HG03354 (cell line): ENCODE measurements around the gene ACAT2.
"Not testable (repeated sequence)": the region's sequence is repeated elsewhere in the genome, so short reads cannot be mapped to it uniquely, and the experiment has no call there.

Experiments
- ATAC-seq: cut with Tn5 transposase; IDR thresholded peaks from one replicate; pipeline ENCODE4 v1.9.1; 2021; ENCODE audit warnings: mild to moderate bottlenecking; ENCODE audit not compliant: unreplicated experiment, poor library complexity, severe bottlenecking

The ACAT2 gene

DNA sequence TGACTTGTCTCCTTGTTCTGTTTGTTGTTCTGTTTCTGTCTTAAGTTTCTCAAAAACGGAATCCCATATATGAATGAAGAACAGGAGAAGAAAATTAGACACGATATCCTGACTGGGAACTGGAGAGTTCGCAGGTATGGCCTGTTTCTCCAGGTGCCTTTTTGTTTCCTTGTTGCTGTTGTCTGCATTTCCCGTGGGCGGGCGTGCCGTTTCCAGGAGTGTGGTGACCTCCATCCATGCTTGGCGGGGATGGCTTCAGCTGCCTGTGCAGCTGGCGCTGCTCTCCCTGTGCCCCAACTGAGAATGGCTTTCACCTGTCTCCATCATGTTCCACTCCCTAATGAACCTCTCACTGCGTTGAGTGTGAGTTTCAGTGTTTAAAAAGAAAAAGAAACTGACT is 42.7 kb downstream of the ACAT2 start:
- no peak for ATAC-seq

DNA sequence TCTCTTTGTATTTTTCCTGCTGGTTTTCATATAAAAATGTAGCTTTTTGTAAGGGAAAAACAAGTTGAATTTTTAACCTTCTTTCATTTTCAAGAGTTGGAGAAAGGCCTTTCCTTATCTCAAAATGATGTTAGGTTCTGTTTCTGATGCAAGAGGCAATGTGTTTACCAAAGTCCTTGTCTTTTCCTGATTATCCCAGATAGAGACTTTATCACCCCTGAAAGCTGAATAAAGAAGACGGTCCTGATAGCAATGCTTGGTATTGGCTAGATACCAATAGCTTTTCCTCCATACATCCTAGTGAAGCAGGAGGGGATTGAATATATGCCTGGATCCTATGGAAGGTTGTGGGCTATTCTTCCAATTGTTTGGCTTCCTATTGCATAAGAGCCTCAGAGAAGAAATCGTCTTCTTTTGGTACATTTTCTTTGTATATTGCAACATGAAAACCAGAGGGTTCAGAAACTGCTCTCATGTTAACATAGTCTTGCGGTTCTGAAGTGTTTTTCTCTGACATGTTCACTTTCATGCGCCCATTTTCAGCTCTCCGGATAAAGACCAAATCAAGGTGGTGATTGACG is 43.7 kb downstream of the ACAT2 start:
- no peak for ATAC-seq

DNA sequence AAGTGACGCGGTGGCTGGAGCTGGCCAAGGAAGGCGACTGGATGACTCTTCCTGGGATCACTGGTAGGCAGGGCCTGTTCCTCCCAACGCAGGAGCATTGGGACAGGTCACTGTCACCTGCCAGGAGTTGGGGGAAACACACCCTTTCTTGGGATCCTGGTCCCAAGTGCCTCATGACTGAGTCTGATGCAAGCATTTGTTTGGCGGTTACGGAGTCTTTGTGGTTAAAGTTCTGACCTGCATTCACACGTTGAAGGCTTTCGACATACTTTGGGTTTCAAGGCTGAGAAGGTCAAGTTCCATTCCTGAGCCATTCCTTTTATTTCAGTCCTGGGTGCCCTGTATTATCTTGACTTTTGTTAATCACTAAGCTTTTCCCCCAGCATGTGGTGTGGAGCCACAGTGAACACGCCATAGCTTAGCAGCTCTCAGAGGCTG is 44.2 kb downstream of the ACAT2 start:
- ATAC-seq: no peak

DNA sequence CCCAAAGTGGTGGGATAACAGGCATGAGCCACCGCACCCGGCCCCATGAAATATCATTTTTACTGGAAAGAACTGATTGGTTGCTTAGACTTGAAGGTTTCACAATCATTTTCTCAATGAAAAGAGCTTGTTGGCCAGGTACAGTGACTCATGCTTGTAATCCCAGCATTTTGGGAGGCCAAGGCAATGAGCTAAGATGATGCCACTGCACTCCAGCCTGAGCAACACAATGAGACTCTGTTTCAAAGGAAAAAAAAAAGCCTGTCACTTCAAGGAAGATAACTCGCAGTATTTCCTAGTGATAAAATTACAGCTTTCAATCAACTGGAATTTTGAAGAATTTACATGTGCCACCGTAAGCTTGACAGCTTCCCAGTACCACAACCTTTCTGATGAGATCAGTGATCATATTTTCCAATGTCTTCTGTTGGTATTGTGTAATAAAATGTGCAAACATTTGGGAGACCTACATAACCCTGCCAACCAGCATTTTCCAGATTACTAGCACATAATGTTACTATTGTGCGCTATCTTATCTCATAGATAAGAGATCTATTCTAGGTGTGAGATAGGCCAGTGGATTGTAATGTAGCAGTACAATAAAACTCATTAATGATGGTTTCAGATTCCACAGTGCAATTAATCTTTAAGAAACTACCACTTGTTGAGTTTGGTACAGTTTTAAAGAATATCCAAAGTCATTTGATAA is 45.5 kb downstream of the ACAT2 start:
- ATAC-seq: no peak

DNA sequence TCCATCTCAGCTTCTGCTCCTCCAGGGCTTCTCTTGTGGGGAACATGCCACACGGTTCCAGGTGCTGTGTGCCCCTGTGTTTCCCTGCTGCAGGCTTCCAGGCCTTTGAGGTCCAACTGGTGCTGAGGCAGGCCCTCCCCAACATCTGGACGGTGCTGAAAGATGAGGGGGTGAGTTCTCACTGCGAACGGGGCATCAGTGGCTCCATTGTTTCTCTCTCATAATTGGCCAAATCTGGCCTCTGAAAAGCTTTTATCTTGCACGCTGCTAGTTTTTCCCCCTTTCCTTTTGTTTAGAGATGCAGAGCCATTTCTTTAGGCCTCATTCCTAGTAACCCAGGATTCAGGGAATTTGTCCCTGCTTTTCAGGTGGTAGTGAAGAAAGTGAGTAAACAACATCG is 46.8 kb downstream of the ACAT2 start:
- no peak for ATAC-seq

DNA sequence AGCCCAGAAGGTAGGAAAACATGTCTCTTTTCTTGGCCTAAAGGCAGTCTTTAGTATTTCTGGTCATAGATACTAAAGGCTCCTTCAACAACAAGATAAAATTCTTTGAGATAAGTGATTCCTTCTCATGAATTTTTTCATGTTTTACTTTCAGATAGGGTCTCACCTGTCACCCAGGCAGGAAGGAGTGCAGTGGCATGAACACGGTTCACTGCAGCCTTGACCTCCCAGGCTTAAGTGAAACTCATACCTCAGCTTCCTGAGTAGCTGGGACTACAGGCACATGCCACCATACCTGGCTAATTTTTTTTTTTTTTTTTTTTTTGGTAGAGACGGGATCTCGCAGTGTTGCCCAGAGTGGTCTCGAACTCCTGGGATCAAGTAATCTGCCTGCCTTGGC is 47.3 kb downstream of the ACAT2 start:
- ATAC-seq: no peak

DNA sequence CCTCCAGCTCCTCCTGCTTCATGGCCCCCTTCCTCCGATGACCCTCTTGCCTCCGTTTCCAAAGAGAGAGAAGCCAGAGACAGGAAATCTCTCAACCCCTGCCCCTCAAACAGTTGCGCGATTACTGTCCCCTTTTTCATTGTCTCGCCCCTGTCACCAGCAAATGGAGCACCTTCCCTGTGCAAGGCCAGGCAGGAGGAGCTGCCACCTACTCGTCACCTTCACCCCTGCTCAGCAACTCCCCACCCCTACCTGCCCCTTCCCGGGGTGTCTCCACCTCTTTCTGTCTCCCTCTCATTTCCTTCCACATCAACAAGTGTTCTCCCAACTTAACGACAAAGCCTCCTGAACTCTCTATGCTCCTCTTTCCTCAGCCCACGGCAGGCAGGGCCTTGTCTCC is 51.9 kb downstream of the ACAT2 start:
- no peak for ATAC-seq

DNA sequence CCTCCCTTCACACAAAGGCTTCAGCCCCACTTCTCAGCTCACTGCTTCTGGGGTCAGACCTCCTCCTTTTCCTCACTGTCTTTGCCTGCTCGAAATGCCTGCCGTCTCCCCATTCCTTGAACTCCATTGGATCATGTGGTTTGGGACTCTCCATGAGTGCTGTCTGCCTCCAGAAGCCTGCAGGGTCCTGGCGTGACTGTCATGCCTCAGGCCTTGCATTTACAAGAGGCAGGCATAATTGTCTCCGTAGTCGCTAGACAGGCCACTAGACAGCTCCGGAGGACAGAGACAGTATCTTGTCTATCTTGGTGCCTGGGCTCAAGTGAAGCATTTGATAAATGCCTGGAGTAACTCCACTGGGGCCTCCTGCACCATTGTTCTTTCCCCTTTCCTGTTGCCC is 53.6 kb downstream of the ACAT2 start:
- no peak for ATAC-seq

DNA sequence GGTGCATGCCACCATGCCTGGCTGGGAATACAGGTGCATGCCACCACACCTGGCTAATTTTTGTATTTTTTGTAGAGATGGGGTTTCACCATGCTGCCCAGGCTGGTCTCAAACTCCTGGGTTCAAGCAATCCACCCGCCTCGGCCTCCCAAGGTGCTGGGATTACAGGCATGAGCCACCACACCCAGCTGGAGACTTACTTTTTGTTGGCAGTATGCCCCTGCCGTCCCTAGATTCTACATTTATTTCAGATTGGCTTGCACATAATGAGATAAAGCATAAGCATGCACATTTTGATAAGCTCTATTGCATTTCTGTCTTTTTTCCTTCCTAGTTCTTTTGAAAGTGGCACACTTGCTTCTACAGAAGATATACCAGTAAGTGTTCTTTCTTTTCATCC is 54.9 kb downstream of the ACAT2 start:
- ATAC-seq: not testable (repeated sequence)

DNA sequence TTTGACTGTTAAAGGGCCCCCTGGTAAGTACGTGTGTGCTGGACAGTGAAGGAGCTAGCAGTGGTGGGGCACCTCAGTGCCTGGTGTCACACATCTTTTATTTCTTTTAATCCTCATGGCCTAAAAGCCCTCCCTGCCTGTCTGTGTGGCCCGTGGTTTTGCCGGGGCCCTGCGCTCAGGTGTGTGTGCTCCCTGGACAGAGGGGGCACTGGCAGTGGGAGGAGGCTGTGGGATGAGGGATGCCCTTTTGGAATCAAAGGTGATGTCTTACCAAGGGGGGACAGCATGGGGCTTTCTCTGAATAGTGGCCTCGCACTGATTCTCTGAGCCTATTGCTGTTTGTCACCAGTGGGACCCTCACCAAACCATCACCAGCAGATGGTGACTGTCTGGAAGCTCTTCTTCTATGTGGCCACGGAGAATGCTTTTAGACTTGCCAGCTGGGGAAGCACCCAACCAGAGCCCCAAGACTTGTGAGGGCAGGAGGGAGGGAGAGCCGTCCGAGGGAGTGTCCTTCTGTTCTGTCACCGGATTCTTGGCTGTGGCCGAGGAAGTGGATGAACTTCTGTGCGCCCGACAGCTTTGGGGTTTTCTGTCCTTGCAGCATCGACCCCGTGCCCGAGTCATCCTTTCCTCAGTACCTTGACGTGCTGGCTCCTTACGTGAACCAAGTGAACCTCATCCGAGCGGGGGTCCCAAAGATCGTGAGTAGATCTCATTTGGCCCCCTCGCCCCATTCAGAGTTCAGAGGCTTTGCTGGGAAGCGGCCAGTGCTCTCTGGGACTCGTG is 56.3 kb downstream of the ACAT2 start:
- no peak for ATAC-seq

DNA sequence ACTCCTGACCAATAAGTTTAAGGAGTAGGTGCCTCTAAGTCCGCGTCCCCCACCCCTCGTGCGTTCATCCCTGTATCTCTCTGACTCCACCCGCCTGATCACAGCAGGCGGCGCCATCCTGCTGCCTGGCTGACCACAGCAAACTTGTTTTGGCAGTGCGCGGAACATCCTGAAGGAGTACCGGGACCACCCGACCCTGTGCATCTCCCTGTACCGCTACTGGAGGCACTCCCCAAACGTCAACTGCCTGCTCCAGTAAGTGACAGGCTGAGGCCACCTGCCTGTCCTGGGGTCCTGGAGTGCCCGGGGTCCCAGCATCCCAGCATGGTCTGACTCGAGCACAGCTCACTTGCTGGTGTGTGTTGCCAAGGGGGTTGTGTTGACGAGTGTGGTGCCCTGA is 57.3 kb downstream of the ACAT2 start:
- ATAC-seq: no peak

DNA sequence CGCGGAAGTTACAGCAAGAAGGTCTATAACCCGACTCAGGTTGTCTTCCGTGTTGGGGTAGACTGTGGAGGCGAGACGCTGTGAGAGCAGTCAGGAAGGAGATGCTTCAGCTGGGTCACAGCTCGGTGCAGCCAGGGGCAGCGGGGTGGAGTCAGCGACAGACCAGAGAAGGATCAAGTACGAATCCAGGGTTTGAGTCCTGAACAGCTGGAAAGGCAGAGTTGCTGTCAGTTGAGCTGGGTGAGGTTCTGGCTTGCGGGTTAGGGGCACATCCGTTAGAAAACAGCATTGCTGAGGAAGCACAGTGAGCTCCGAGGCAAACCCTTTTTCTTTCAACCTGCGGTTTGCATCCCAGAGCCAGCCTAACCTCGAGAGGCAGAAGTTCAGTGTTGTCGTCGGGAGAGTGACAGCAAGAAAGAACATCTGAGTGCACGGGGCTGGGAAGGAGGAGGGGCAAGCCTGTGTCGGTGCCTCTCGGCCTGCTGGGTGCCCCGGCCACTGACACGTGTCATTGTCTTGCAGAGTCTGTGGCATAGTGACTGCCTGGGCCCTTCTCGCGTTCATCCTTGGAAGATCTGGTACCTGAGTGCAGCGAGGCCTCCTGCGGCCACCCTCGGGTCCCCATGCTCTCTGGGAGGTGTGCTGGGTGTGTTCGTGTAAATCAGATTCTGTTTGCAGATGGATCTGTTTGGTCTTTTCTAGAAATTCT is 58.2 kb downstream of the ACAT2 start:
- peak; percentile 65 for ATAC-seq

DNA sequence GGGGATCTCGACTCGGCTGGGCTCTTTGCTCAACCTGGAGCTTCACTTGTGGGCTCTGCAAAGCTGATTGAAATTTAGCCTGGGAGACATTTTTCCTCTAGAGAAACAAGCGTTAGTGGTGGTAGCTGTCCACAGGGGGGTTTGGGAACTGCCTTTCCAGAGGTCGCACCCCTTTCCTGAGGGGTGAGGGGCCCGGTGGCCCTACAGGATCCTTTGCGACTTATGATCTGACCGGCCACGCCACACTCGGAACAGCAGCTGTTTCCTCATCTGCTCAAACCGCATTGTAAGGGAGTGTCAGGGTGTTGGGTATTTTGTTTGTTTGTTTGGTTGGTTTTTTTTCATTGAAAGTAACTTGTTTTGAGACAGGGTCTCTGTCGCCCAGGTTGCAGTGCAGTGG is 59.3 kb downstream of the ACAT2 start:
- ATAC-seq: no peak

DNA sequence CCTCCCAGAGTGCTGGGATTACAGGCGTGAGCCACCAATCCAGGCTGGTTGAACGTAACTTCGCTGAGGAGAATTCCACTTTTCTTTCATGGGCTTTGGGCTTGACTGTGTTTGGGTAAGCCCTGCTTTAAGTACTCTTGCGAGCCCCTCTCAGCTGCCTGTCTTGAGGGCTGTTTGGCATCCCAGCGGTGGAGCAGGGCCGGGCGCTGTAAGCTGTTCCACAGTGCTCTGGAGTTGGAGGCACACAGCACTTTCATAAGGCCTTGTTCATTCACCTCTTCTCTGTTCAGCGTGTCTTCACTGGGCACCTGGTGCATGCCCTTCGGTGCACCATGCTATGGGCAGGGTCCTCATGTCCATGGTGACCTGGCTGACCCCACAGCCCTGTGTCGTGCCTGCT is 59.9 kb downstream of the ACAT2 start:
- ATAC-seq: no peak

DNA sequence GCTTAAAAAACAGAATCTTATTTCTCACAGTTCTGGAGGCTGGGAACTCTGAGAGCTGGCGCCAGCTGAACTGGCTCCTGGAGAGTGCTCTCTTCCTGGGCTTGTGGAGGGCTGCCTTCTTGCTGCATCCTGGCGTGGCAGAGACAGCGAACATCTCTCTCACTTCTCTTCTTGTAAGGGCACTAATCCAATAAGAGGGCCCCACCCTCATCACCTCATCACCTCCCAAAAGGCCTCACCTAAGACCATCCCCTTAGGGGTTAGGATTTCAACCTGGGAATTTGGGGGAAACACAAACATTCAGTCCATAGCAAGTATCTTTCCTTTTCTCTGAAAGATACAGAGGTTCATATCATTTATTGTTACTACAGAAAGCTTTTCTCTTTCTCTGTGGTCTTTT is 62.1 kb downstream of the ACAT2 start:
- no peak for ATAC-seq

DNA sequence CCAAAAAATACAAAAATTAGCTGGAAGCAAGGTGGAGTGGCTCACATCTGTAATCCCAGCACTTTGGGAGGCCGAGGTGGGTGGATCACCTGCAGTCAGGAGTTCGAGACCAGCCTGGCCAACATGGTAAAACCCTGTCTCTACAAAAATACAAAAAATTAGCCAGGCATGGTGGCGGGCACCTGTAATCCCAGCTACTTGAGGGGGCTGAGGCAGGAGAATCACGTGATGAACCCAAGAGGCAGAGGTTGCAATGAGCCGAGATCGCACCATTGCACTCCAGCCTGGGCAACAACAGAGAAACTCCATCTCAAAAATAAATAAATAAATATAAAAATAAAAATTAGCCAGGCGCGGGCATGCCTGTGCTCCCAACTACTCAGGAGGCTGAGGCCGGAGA is 62.8 kb downstream of the ACAT2 start:
- ATAC-seq: not testable (repeated sequence)

DNA sequence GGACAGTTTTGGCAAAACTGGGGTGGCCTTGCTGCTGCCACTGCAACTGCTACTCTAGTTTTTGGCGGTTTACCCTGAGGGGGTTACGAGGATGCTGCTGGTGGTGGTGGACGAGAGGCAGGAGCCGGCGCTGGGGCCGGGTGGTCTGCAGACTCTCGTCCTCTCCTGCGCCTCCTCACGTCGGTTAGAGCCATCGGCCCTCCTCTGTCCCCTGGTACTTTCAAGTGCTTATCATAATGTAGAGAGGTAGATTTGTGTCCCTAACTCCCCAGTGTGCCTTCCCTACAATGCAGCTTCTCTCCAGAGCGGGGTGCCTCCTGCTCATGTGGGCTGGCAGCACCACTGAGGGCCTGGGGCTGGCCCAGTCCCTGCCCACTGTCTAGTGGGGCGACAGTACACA is 64.2 kb downstream of the ACAT2 start:
- no peak for ATAC-seq

DNA sequence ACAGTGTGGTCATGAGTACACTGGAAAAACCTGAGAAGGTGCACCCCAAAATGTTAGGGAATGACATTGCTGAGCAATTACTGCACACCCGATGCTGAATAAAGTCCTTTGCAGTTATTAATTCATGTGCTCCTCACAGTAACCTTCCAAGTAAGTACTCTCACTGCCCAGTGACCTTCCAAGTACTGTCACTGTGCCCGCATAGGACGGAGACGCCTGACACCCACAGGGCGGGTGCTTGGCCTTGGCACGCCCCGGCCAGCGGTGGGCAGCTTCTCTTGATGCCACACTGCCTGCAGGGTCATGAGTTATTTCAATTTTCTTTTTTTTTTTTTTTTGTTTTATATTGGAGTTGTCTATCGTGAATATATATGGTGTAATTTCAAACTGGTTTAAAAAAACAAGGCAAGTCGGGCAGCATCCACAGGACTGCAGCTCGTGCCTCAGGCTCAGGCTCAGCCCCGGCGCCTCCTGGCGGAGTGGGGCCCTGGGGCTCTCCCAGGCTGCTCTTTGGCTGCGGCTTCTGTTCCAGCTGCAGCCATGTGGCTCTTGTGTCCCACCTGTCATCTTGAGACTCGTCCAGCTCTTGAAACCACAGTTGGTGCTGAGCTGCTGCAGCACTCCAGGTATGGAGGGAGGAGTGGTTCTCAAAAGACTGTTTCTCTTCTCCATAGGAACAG is 65.3 kb downstream of the ACAT2 start:
- no peak for ATAC-seq

DNA sequence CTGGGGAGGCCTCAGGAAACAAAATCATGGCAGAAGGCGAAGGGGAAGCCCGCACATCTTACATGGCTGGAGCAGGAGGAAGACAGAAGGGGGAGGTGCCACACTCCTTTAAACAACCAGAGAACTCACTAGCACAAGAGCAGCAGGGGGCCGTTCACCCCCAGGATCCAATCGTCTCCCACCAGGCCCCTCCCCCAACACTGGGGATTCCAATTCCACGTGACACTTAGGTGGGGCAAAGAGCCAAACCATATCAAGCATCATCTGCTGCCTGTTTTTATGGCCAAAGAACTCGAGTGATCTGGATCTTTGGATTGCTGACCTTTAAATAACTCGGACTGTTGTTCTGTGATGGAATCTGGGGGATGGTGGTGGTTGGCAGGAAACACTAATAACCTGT is 66.2 kb downstream of the ACAT2 start:
- no peak for ATAC-seq
